OCI-LY7 (cell line): ENCODE data around the gene NARS2. TPM values are rescaled to one million over a fixed set of nuclear protein-coding genes. Genes with fewer than 3 reads are reported as not detected.

Source experiments
- BruUV-seq: library from RNA; stranded (reverse); fragments of 400-500 nt; replicated peaks from 2 replicates; lab custom pipeline; 2021; lab: Mats Ljungman, UMichigan
- CTCF ChIA-PET: fragments of 300-600 bp; sonication (Branson Sonifier 250); formaldehyde crosslinking; loops from one replicate; lab custom pipeline; 2022; ENCODE audit warnings: antibody characterized with exemption; ENCODE audit not compliant: unreplicated experiment; lab: Charles Lee
- POLR2A ChIA-PET: fragments of 300-600 bp; sonication (Branson Sonifier 250); formaldehyde crosslinking; loops from one replicate; lab custom pipeline; 2022; ENCODE audit warnings: antibody characterized with exemption; lab: Charles Lee
- DNase-seq: peaks from one replicate; pipeline ENCODE4 v3.0.0-alpha.2; 2015; ENCODE audit warnings: low spot score
- H2AFZ ChIP-seq: fragments of 200-600 bp; sonication (generic), shearing (Covaris generic); 2 replicates; pipeline ENCODE4 v1.6.1; 2014; ENCODE audit warnings: mild to moderate bottlenecking, antibody characterized with exemption, low read length, moderate library complexity
- H3K27ac ChIP-seq: fragments of 200-600 bp; sonication (generic); 2 replicates; pipeline ENCODE4 v1.5.1; 2014; ENCODE audit warnings: mixed run types, low read depth, mild to moderate bottlenecking, moderate library complexity, low read length, inconsistent platforms; ENCODE audit not compliant: poor library complexity, severe bottlenecking
- H3K36me3 ChIP-seq: fragments of 200-600 bp; sonication (generic); 2 replicates; pipeline ENCODE4 v1.6.1; 2014; ENCODE audit warnings: mild to moderate bottlenecking, antibody characterized with exemption, low read length, moderate library complexity, mixed read lengths; ENCODE audit not compliant: insufficient read depth
- H3K4me1 ChIP-seq: fragments of 200-600 bp; sonication (generic); 2 replicates; pipeline ENCODE4 v1.5.1; 2014; ENCODE audit warnings: mild to moderate bottlenecking, low read length; ENCODE audit not compliant: insufficient read depth, poor library complexity, severe bottlenecking
- H3K4me2 ChIP-seq: fragments of 200-600 bp; sonication (generic); 2 replicates; pipeline ENCODE4 v1.6.1; 2014; ENCODE audit warnings: mild to moderate bottlenecking, low read length
- H3K4me3 ChIP-seq: fragments of 200-600 bp; sonication (generic); 2 replicates; pipeline ENCODE4 v1.5.1; 2014; ENCODE audit warnings: mild to moderate bottlenecking, low read depth, low read length; ENCODE audit not compliant: poor library complexity, severe bottlenecking
- H3K79me2 ChIP-seq: fragments of 200-600 bp; sonication (generic); 2 replicates; pipeline ENCODE4 v1.6.1; 2016; ENCODE audit warnings: low read depth, mild to moderate bottlenecking, low read length, moderate library complexity, mixed read lengths; ENCODE audit not compliant: insufficient read depth
- H3K9me2 ChIP-seq: fragments of 200-600 bp; sonication (generic); 2 replicates; pipeline ENCODE4 v1.6.1; 2016; ENCODE audit warnings: mild to moderate bottlenecking, low read length, mixed read lengths; ENCODE audit not compliant: insufficient read depth
- H3K9me3 ChIP-seq: fragments of 200-600 bp; sonication (generic); 2 replicates; pipeline ENCODE4 v1.6.1; 2014; ENCODE audit warnings: mild to moderate bottlenecking, mixed run types, low read length, mixed read lengths
- H4K20me1 ChIP-seq: fragments of 200-600 bp; sonication (generic); 2 replicates; pipeline ENCODE4 v1.6.1; 2014; ENCODE audit warnings: mild to moderate bottlenecking, antibody characterized with exemption, low read length, moderate library complexity, mixed read lengths; ENCODE audit not compliant: insufficient read depth
- CTCF ChIP-seq: fragments of 200-600 bp; sonication (generic); conservative IDR thresholded peaks from 2 replicates; pipeline ENCODE4 v1.5.1; 2014; ENCODE audit warnings: mild to moderate bottlenecking, antibody characterized with exemption, low read length, moderate library complexity, mixed read lengths
- EZH2phosphoT487 ChIP-seq: fragments of 200-600 bp; sonication (generic); IDR thresholded peaks from 2 replicates; pipeline ENCODE4 v1.6.1; 2018; ENCODE audit warnings: low read depth, borderline replicate concordance, mild to moderate bottlenecking, mixed run types, antibody characterized with exemption, low read length, moderate library complexity, mixed read lengths
- intact Hi-C: fragments of 100-400 bp; cut with micrococcal nuclease; formaldehyde crosslinking; loops from one replicate; pipeline ENCODE4 v1.10.0; 2022; ENCODE audit not compliant: unreplicated experiment
- total RNA-seq, 2 experiments: library from RNA; depleted of rRNA in 1 of 2; stranded (reverse); fragments of >200 nt in 1 of 2; shearing (Covaris generic) in 1 of 2; gene quantifications; 2 replicates each; pipeline ENCODE4 v1.2.3, GENCODE V29; 2014 to 2022

Gene NARS2
- total RNA-seq, 2 experiments from 2014 or later: 28.1 to 29.2 TPM

- H4K20me1 ChIP-seq: no peaks in the 10 kb centered on the region
- H3K4me2 ChIP-seq: no peak overlapping the region
- H3K4me1 ChIP-seq: peaks cover 15% of the 10 kb centered on the region
- intact Hi-C loops: no loop called here
- H3K27ac ChIP-seq: no peak overlapping the region
- H3K9me3 ChIP-seq: no peaks in the 10 kb centered on the region
- DNase-seq: no peak
- BruUV-seq: no TSS peak
- TF ChIP-seq CTCF (no peak), EZH2phosphoT487 (no peak)
- H2AFZ ChIP-seq: no peak overlapping the region
- no peak overlapping the region for H3K4me3 ChIP-seq
- ChIA-PET CTCF (no interaction called here), POLR2A (no interaction called here)
- no peaks in the 10 kb centered on the region for H3K9me2 ChIP-seq
- peaks cover 37% of the 10 kb centered on the region; the same call in 1 of the 2 replicates for H3K79me2 ChIP-seq
- H3K36me3 ChIP-seq: peaks cover 87% of the 10 kb centered on the region
These were observed 12.3 kb downstream of the NARS2 start for GRCh38 chr11:78562398-78562797.

- Histone ChIP-seq H3K9me2 (no peaks in the 10 kb centered on the region), H4K20me1 (no peaks in the 10 kb centered on the region), H3K9me3 (no peaks in the 10 kb centered on the region), H2AFZ (no peak overlapping the region), H3K36me3 (peaks cover 87% of the 10 kb centered on the region), H3K79me2 (peaks cover 31% of the 10 kb centered on the region; the same call in 1 of the 2 replicates), H3K27ac (no peak overlapping the region), H3K4me1 (peaks cover 10% of the 10 kb centered on the region), H3K4me2 (no peak overlapping the region), H3K4me3 (no peak overlapping the region)
- no peak for DNase-seq
- intact Hi-C loops: no loop called here
- no peak for TF ChIP-seq CTCF
- TF ChIP-seq EZH2phosphoT487: no peak
- no TSS peak for BruUV-seq
- ChIA-PET CTCF (no interaction called here), POLR2A (interaction anchor here (0.9 to 1.3 kb wide), 2 partner anchors 13 to 14 kb away, joined by 4 to 8 read pairs; partner anchors contain the start of gene NARS2)
These were observed 13.7 kb downstream of the NARS2 start for GRCh38 chr11:78560826-78561484.

- H3K4me1 ChIP-seq: peaks cover 10% of the 10 kb centered on the region
- no peak overlapping the region for H3K4me3 ChIP-seq
- H3K27ac ChIP-seq: no peak overlapping the region
- H3K9me2 ChIP-seq: no peaks in the 10 kb centered on the region
- H3K79me2 ChIP-seq: peaks cover 31% of the 10 kb centered on the region; the same call in 1 of the 2 replicates
- intact Hi-C loops: no loop called here
- TF ChIP-seq EZH2phosphoT487 (no peak), CTCF (no peak)
- no peak overlapping the region for H2AFZ ChIP-seq
- no TSS peak for BruUV-seq
- no peaks in the 10 kb centered on the region for H4K20me1 ChIP-seq
- ChIA-PET POLR2A (interaction anchor here (0.6 to 1.3 kb wide), 3 partner anchors 13 to 15 kb away, joined by 3 to 8 read pairs (median 4); partner anchors contain the start of gene NARS2), CTCF (no interaction called here)
- H3K9me3 ChIP-seq: no peaks in the 10 kb centered on the region
- peaks cover 88% of the 10 kb centered on the region for H3K36me3 ChIP-seq
- H3K4me2 ChIP-seq: no peak overlapping the region
- DNase-seq: no peak
These were observed 14.5 kb downstream of the NARS2 start for GRCh38 chr11:78560153-78560552.
